ENCODE data around the gene OR14K1.

OR14K1 gene

GRCh38 chr1:247760456-247760855, 22.0 kb downstream of the OR14K1 start, which contains the start of gene OR1C1:
OR1C1 (minus strand) TSS chr1:247760556; CDS start chr1:247758406, 2,150 bp downstream.
- Histone ChIP-seq H3K27me3 (ENCODE audit: low read depth) (no peaks in the 10 kb centered on the region), H3K4me1 (no peaks in the 10 kb centered on the region), H3K4me3 (no peak within 1 kb of the TSS), H3K9me3 (no peaks in the 10 kb centered on the region), H3K36me3 (replicated peaks) (no peaks in the 10 kb centered on the region)
- in situ Hi-C loops (cut with MboI; ENCODE audit: low sequenced_read_pairs), result no loop called here
- no peak for DNase-seq (ENCODE audit: low spot score in 2 of 2)

- Histone ChIP-seq H3K9me3 (no peaks in the 10 kb centered on the region), H3K4me3 (no peak overlapping the region), H3K4me1 (no peaks in the 10 kb centered on the region), H3K27me3 (ENCODE audit: low read depth) (no peaks in the 10 kb centered on the region), H3K36me3 (replicated peaks) (no peaks in the 10 kb centered on the region)
- no peak for DNase-seq (ENCODE audit: low spot score in 2 of 2)
- in situ Hi-C loops (cut with MboI; ENCODE audit: low sequenced_read_pairs), result no loop called here
These were observed 31.2 kb downstream of the OR14K1 start for GRCh38 chr1:247769603-247770002.

All from HAP-1 (cell line).